Subcutaneous adipose tissue (tissue), 4 donors: ENCODE measurements around the gene CROCC. TPM values are rescaled to one million over a fixed set of nuclear protein-coding genes. Genes with fewer than 3 reads are reported as not detected.

Experiments
- CTCF ChIP-seq: fragments of 450-650 bp; IDR thresholded peaks from one replicate; pipeline ENCODE4 v1.5.1; 2016; ENCODE audit warnings: low read depth, mild to moderate bottlenecking, control low read depth, antibody characterized with exemption, moderate library complexity
- total RNA-seq, 4 donors: library from RNA; depleted of rRNA; stranded (reverse); fragments of >200 nt; gene quantifications; one replicate each; pipeline ENCODE4 v1.1.0, GENCODE V29; 2016

CROCC gene
- total RNA-seq, 4 donors from 2014 or later: 7.7 to 32.4 (median 14.8) TPM

DNA sequence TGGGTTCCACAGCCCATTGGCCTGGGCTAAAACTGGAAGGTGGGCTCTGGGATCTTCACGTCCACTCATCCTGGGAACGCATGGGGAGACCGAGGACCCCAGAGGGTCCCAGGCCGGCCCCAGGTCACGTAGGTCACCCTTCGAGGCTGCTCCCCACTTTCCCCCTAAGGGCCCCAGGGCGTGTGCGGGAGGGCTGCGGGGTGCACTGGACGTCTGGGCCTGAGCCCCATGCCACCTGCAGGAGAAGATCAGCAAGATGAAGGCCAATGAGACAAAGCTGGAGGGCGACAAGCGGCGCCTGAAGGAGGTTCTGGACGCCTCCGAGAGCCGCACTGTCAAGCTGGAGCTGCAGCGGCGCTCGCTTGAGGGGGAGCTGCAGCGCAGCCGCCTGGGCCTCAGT lies 46.2 kb downstream of the CROCC start:
- no peak for TF ChIP-seq CTCF

DNA sequence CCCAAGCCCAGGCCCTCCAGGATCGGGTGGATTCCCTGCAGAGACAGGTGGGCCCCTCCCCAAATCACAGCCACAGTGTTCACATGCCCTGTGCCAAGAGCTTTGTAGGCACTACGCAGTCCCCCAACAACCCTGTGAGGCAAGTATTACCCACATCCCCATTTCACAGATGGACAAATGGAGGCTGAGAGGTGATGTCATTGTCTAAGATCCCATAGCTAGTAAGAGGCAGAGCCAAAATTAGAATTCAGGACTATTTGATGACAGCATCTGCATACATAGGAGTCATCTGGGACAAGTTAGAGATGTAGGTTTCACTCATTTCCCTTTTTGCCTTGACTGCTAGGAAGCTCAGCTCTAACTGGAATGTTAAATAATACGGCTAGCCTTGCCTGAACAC lies 46.6 kb downstream of the CROCC start:
- TF ChIP-seq CTCF: no peak

DNA sequence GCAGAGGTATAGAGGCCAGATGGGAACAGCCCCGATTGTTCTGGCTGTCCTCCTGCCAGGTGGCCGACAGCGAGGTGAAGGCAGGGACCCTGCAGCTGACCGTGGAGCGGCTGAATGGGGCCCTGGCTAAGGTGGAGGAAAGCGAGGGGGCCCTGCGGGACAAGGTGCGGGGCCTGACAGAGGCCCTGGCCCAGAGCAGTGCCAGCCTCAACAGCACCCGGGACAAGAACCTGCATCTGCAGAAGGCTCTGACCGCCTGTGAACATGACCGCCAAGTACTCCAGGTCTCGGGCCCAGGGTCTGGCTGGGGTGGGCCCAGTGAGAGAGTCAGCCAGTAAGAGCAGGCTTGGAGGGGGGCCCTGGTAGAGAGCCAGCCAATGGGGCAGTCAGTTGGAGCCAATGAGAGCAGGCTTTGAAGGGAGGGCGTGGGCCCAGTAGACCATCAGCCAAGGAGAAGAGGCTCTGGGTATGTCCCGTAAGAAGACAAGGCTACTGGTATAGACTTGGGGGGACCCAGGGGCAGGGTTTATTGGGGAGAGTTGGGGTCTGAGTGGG lies 47.4 kb downstream of the CROCC start:
- no peak for TF ChIP-seq CTCF

- TF ChIP-seq CTCF: no peak
Observed at GRCh38 chr1:16969651-16970050, 47.9 kb downstream of the CROCC start.

- no peak for TF ChIP-seq CTCF
Observed at GRCh38 chr1:16970132-16970910, 48.6 kb downstream of the CROCC start.

- TF ChIP-seq CTCF: no peak
Observed at GRCh38 chr1:16971341-16972188, 49.8 kb downstream of the CROCC start.

DNA sequence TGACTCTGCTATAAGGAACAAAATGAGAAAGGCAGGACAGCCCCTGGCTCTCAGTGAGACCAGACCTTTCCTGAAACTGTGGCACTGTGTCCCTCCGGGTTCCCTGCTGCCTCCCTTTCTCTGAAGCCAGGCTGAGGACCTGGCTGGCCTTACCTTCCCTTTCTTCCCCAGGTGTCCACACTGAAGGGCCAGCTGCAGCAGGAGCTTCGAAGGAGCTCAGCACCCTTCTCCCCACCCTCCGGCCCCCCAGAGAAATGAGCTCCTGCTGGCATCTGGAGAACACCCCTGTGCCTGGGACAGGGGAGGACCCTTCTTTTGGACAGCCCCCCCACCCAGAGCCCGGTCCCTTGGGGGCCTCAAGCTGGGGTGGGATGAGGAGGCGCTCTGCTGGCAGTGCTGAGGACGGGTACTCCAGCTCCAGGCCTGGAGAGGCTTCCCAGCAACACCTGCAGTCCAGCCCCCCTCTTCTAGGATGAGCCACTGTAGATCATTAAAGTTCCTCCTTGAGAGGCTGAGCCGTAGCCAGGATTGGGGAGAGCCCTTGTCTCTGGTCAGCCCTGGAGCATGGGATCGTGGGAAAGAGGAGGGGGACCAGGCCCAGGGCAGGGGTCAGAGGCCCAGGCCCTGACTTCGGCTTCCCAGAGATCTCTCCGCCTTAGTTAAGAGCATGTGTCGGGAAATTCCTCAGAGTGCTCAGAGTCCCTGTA lies 50.6 kb downstream of the CROCC start:
- TF ChIP-seq CTCF: no peak
